ENCODE data around the gene C8B.

Gene C8B

DNA sequence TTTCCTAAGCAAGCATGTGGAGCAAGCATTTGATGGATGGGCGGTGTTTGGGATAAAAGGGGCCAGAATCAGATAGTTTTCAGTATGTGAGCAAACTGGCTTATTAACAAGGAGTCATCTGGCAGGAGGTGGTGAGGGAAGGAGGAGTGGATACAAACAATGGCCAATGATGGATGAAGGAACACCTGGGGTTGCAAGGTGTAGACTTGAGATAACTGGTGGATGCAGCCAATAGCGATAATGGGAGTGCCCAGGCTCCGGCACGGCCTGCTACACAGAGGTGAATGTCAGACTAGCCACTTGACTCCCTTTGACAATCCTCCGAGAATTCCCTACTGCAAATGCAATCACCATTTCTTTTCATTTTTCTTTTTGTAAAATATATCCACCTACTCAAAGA lies 41.7 kb downstream of the C8B start:
- FAIRE-seq = no peak
- TF ChIP-seq, protein P1, sequence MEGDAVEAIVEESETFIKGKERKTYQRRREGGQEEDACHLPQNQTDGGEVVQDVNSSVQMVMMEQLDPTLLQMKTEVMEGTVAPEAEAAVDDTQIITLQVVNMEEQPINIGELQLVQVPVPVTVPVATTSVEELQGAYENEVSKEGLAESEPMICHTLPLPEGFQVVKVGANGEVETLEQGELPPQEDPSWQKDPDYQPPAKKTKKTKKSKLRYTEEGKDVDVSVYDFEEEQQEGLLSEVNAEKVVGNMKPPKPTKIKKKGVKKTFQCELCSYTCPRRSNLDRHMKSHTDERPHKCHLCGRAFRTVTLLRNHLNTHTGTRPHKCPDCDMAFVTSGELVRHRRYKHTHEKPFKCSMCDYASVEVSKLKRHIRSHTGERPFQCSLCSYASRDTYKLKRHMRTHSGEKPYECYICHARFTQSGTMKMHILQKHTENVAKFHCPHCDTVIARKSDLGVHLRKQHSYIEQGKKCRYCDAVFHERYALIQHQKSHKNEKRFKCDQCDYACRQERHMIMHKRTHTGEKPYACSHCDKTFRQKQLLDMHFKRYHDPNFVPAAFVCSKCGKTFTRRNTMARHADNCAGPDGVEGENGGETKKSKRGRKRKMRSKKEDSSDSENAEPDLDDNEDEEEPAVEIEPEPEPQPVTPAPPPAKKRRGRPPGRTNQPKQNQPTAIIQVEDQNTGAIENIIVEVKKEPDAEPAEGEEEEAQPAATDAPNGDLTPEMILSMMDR (IDR thresholded peaks at IDR 0.05; ENCODE audit: insufficient read depth, missing control alignments) = no peak
- DNase-seq (ENCODE audit: insufficient read length, low spot score) = no peak

DNA sequence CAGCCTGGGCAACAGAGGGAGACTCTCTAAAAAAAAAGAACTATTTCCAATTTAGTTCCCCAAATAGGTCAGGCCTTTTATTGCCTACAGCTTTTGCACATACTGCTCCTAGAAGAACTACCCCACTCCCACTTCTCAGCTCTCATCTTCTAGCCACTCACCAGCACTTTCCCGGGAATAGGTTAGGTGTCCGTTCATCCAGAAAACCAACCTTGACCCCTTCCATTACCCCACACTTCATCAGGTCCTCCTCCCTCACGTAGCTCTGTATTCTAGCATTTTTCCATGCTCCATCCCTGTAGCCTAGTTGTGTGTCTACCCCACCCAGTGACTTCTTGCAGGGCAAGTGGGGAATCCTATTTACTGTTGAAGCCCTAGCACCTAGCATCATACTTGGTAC lies 42.6 kb downstream of the C8B start:
- no peak for FAIRE-seq
- TF ChIP-seq, protein P1 (IDR thresholded peaks at IDR 0.05; ENCODE audit: insufficient read depth, missing control alignments) = no peak

GRCh38 chr1:56922507-56922906 lies 43.3 kb downstream of the C8B start:
- DNase-seq (ENCODE audit: insufficient read length, low spot score) (no peak), FAIRE-seq (no peak)
- TF ChIP-seq, protein P1 (IDR thresholded peaks at IDR 0.05; ENCODE audit: insufficient read depth, missing control alignments) = no peak

More for the DNA sequence above, 42.6 kb downstream of the C8B start:
- DNase-seq (ENCODE audit: insufficient read length, low spot score) = no peak

- FAIRE-seq (no peak), DNase-seq (ENCODE audit: insufficient read length, low spot score) (no peak)
- TF ChIP-seq, protein P1 (IDR thresholded peaks at IDR 0.05; ENCODE audit: insufficient read depth, missing control alignments) = no peak
Observed at GRCh38 chr1:56922070-56922469, 43.7 kb downstream of the C8B start.

GRCh38 chr1:56921479-56921878 lies 44.3 kb downstream of the C8B start:
- FAIRE-seq = no peak
- no peak for DNase-seq (ENCODE audit: insufficient read length, low spot score)
- TF ChIP-seq, protein P1 (IDR thresholded peaks at IDR 0.05; ENCODE audit: insufficient read depth, missing control alignments) = no peak

GRCh38 chr1:56920591-56921001 lies 45.2 kb downstream of the C8B start:
- no peak for DNase-seq (ENCODE audit: insufficient read length, low spot score)
- FAIRE-seq = no peak
- TF ChIP-seq, protein P1 (IDR thresholded peaks at IDR 0.05; ENCODE audit: insufficient read depth, missing control alignments) = no peak

- TF ChIP-seq, protein P1 (IDR thresholded peaks at IDR 0.05; ENCODE audit: insufficient read depth, missing control alignments) = no peak
- DNase-seq (ENCODE audit: insufficient read length, low spot score) (no peak), FAIRE-seq (no peak)
Observed at GRCh38 chr1:56917356-56917755, 48.5 kb downstream of the C8B start.
